ENCODE results near the gene ZFP64. TPM values are rescaled to one million over a fixed set of nuclear protein-coding genes. Genes with fewer than 3 reads are reported as not detected.

Gene ZFP64
- total RNA-seq, 5 donors from 2014 or later (not counting 1 experiment from before 2014, with no cell fraction given) = 8.1 to 12.1 (median 11.7) TPM

- H3K4me1 ChIP-seq (ENCODE audit: control insufficient read depth in 1 of 2, extremely low read depth in 1 of 2, insufficient read depth in 2 of 2, low read length in 2 of 2) = no peaks in the 10 kb centered on the region
- ATAC-seq (replicated peaks in 1 of 4) (no peak), DNase-seq (no peak)
- H3K4me3 ChIP-seq (ENCODE audit: control insufficient read depth in 1 of 2, extremely low read depth in 1 of 2, low read length in 1 of 2) = no peak overlapping the region
- no peak overlapping the region for H3K27ac ChIP-seq (ENCODE audit: low read length)
- CTCF ChIA-PET = no interaction called here
- 100% methylated on average over 1 of the region's 4 CpGs for WGBS (ENCODE audit: insufficient coverage)
- Mint-ChIP-seq H3K4me1 (peaks cover 0 to 8% (median 0%) of the 10 kb centered on the region in 3 donors), H3K9me3 (peaks cover 0 to 2% (median 0%) of the 10 kb centered on the region in 3 donors), H3K27ac (no peak overlapping the region), H3K4me3 (no peak overlapping the region), H3K27me3 (no peaks in the 10 kb centered on the region), H3K36me3 (peaks cover 48% of the 10 kb centered on the region)
- no peaks in the 10 kb centered on the region for H3K27me3 ChIP-seq (replicated peaks in 1 of 2; ENCODE audit: control insufficient read depth in 2 of 2, extremely low read depth in 1 of 2, insufficient read depth in 2 of 2, low read length in 1 of 2)
- POLR2A ChIA-PET = interaction anchor here in 1 of 2 donors (0.5 kb wide), 1 partner anchor 194 kb away, joined by 5 read pairs; no protein-coding TSS in a partner anchor
- peaks cover 0 to 33% of the 10 kb centered on the region in 2 donors for H3K36me3 ChIP-seq (ENCODE audit: control insufficient read depth in 2 of 2, extremely low read depth in 1 of 2, insufficient read depth in 1 of 2, low read length in 1 of 2)
- H3K9me3 ChIP-seq = no peaks in the 10 kb centered on the region
Measured at GRCh38 chr20:52167232-52167840, 24.2 kb downstream of the ZFP64 start.

GRCh38 chr20:52166150-52166549, 25.4 kb downstream of the ZFP64 start:
- no peak overlapping the region for H3K4me3 ChIP-seq (ENCODE audit: control insufficient read depth in 1 of 2, extremely low read depth in 1 of 2, low read length in 1 of 2)
- ChIA-PET POLR2A (no interaction called here), CTCF (interaction anchor here in 1 of 2 donors (0.6 kb wide), 1 partner anchor 1179 kb away, joined by 3 read pairs; no protein-coding TSS in a partner anchor)
- no peaks in the 10 kb centered on the region for H3K9me3 ChIP-seq
- peaks cover 0 to 2% (median 0%) of the 10 kb centered on the region in 3 donors for H3K9me3 Mint-ChIP-seq
- no peaks in the 10 kb centered on the region for H3K27me3 ChIP-seq (replicated peaks in 1 of 2; ENCODE audit: control insufficient read depth in 2 of 2, extremely low read depth in 1 of 2, insufficient read depth in 2 of 2, low read length in 1 of 2)
- peaks cover 1 to 33% of the 10 kb centered on the region in 2 donors for H3K36me3 ChIP-seq (ENCODE audit: control insufficient read depth in 2 of 2, extremely low read depth in 1 of 2, insufficient read depth in 1 of 2, low read length in 1 of 2)
- H3K27ac Mint-ChIP-seq = no peak overlapping the region
- H3K4me3 Mint-ChIP-seq = no peak overlapping the region
- H3K4me1 ChIP-seq (ENCODE audit: control insufficient read depth in 1 of 2, extremely low read depth in 1 of 2, insufficient read depth in 2 of 2, low read length in 2 of 2) = no peaks in the 10 kb centered on the region
- no peaks in the 10 kb centered on the region for H3K27me3 Mint-ChIP-seq
- no peak for ATAC-seq (replicated peaks in 1 of 4)
- no peak overlapping the region for H3K27ac ChIP-seq (ENCODE audit: low read length)
- peaks cover 46% of the 10 kb centered on the region for H3K36me3 Mint-ChIP-seq
- no peak for DNase-seq
- peaks cover 0 to 8% (median 0%) of the 10 kb centered on the region in 3 donors for H3K4me1 Mint-ChIP-seq
- WGBS (ENCODE audit: insufficient coverage) = no CpG with 5 or more reads among the region's 1 CpG

- 100% methylated on average over 2 of the region's 9 CpGs for WGBS (ENCODE audit: insufficient coverage)
- H3K9me3 ChIP-seq = no peaks in the 10 kb centered on the region
- H3K4me1 Mint-ChIP-seq = no peaks in the 10 kb centered on the region
- no peak for DNase-seq
- no peaks in the 10 kb centered on the region for H3K27me3 Mint-ChIP-seq
- H3K27me3 ChIP-seq (replicated peaks in 1 of 2; ENCODE audit: control insufficient read depth in 2 of 2, extremely low read depth in 1 of 2, insufficient read depth in 2 of 2, low read length in 1 of 2) = no peaks in the 10 kb centered on the region
- no peak for ATAC-seq (replicated peaks in 1 of 4)
- H3K36me3 ChIP-seq (ENCODE audit: control insufficient read depth in 2 of 2, extremely low read depth in 1 of 2, insufficient read depth in 1 of 2, low read length in 1 of 2) = peaks cover 21 to 53% of the 10 kb centered on the region in 2 donors
- CTCF ChIA-PET = no interaction called here
- H3K27ac ChIP-seq (ENCODE audit: low read length) = no peak overlapping the region
- no peak overlapping the region for H3K4me3 Mint-ChIP-seq
- no peaks in the 10 kb centered on the region for H3K4me1 ChIP-seq (ENCODE audit: control insufficient read depth in 1 of 2, extremely low read depth in 1 of 2, insufficient read depth in 2 of 2, low read length in 2 of 2)
- H3K4me3 ChIP-seq (ENCODE audit: control insufficient read depth in 1 of 2, extremely low read depth in 1 of 2, low read length in 1 of 2) = no peak overlapping the region
- POLR2A ChIA-PET = no interaction called here
- H3K9me3 Mint-ChIP-seq = peaks cover 0 to 4% (median 0%) of the 10 kb centered on the region in 3 donors
- peaks cover 72% of the 10 kb centered on the region for H3K36me3 Mint-ChIP-seq
- H3K27ac Mint-ChIP-seq = no peak overlapping the region
Measured at GRCh38 chr20:52160621-52161204, 30.9 kb downstream of the ZFP64 start.

GRCh38 chr20:52160049-52160570, 31.5 kb downstream of the ZFP64 start:
- H3K4me1 Mint-ChIP-seq = no peaks in the 10 kb centered on the region
- peaks cover 0 to 4% (median 0%) of the 10 kb centered on the region in 3 donors for H3K9me3 Mint-ChIP-seq
- DNase-seq (no peak), ATAC-seq (replicated peaks in 1 of 4) (no peak)
- Histone ChIP-seq H3K27ac (ENCODE audit: low read length) (no peak overlapping the region), H3K36me3 (ENCODE audit: control insufficient read depth in 2 of 2, extremely low read depth in 1 of 2, insufficient read depth in 1 of 2, low read length in 1 of 2) (peaks cover 21 to 50% of the 10 kb centered on the region in 2 donors), H3K4me3 (ENCODE audit: control insufficient read depth in 1 of 2, extremely low read depth in 1 of 2, low read length in 1 of 2) (no peak overlapping the region), H3K27me3 (replicated peaks in 1 of 2; ENCODE audit: control insufficient read depth in 2 of 2, extremely low read depth in 1 of 2, insufficient read depth in 2 of 2, low read length in 1 of 2) (no peaks in the 10 kb centered on the region), H3K9me3 (no peaks in the 10 kb centered on the region), H3K4me1 (ENCODE audit: control insufficient read depth in 1 of 2, extremely low read depth in 1 of 2, insufficient read depth in 2 of 2, low read length in 2 of 2) (no peaks in the 10 kb centered on the region)
- WGBS (ENCODE audit: insufficient coverage) = 100% methylated on average over 8 of the region's 18 CpGs
- POLR2A ChIA-PET = no interaction called here
- no peak overlapping the region for H3K4me3 Mint-ChIP-seq
- H3K36me3 Mint-ChIP-seq = peaks cover 69% of the 10 kb centered on the region
- no peaks in the 10 kb centered on the region for H3K27me3 Mint-ChIP-seq
- no peak overlapping the region for H3K27ac Mint-ChIP-seq
- CTCF ChIA-PET = interaction anchor here in 1 of 2 donors (0.6 kb wide), 1 partner anchor 32 kb away, joined by 3 read pairs; no protein-coding TSS in a partner anchor

- no peaks in the 10 kb centered on the region for H3K4me1 ChIP-seq (ENCODE audit: control insufficient read depth in 1 of 2, extremely low read depth in 1 of 2, insufficient read depth in 2 of 2, low read length in 2 of 2)
- DNase-seq (no peak), ATAC-seq (replicated peaks in 1 of 4) (no peak)
- no CpG with 5 or more reads among the region's 1 CpG for WGBS (ENCODE audit: insufficient coverage)
- Mint-ChIP-seq H3K27ac (no peak overlapping the region), H3K4me3 (no peak overlapping the region), H3K27me3 (no peaks in the 10 kb centered on the region), H3K9me3 (peaks cover 0 to 4% (median 0%) of the 10 kb centered on the region in 3 donors), H3K4me1 (no peaks in the 10 kb centered on the region), H3K36me3 (peaks cover 58% of the 10 kb centered on the region)
- no peak overlapping the region for H3K4me3 ChIP-seq (ENCODE audit: control insufficient read depth in 1 of 2, extremely low read depth in 1 of 2, low read length in 1 of 2)
- H3K36me3 ChIP-seq (ENCODE audit: control insufficient read depth in 2 of 2, extremely low read depth in 1 of 2, insufficient read depth in 1 of 2, low read length in 1 of 2) = peaks cover 24 to 32% of the 10 kb centered on the region in 2 donors
- no peak overlapping the region for H3K27ac ChIP-seq (ENCODE audit: low read length)
- ChIA-PET POLR2A (no interaction called here), CTCF (interaction anchor here in 1 of 2 donors (0.6 kb wide), 1 partner anchor 931 kb away, joined by 3 read pairs; no protein-coding TSS in a partner anchor)
- no peaks in the 10 kb centered on the region for H3K27me3 ChIP-seq (replicated peaks in 1 of 2; ENCODE audit: control insufficient read depth in 2 of 2, extremely low read depth in 1 of 2, insufficient read depth in 2 of 2, low read length in 1 of 2)
- H3K9me3 ChIP-seq = no peaks in the 10 kb centered on the region
Measured at GRCh38 chr20:52154575-52154974, 37.0 kb downstream of the ZFP64 start.

- CTCF ChIA-PET = no interaction called here
- ATAC-seq (replicated peaks in 1 of 4) (no peak), DNase-seq (no peak)
- POLR2A ChIA-PET = no interaction called here
- Mint-ChIP-seq H3K9me3 (peaks cover 0 to 4% (median 0%) of the 10 kb centered on the region in 3 donors), H3K4me3 (no peak overlapping the region), H3K36me3 (peaks cover 54% of the 10 kb centered on the region), H3K4me1 (no peaks in the 10 kb centered on the region), H3K27me3 (no peaks in the 10 kb centered on the region), H3K27ac (no peak overlapping the region)
- Histone ChIP-seq H3K4me3 (ENCODE audit: control insufficient read depth in 1 of 2, extremely low read depth in 1 of 2, low read length in 1 of 2) (no peak overlapping the region), H3K27ac (ENCODE audit: low read length) (no peak overlapping the region), H3K36me3 (ENCODE audit: control insufficient read depth in 2 of 2, extremely low read depth in 1 of 2, insufficient read depth in 1 of 2, low read length in 1 of 2) (peaks cover 20 to 26% of the 10 kb centered on the region in 2 donors), H3K9me3 (no peaks in the 10 kb centered on the region), H3K4me1 (ENCODE audit: control insufficient read depth in 1 of 2, extremely low read depth in 1 of 2, insufficient read depth in 2 of 2, low read length in 2 of 2) (no peaks in the 10 kb centered on the region), H3K27me3 (replicated peaks in 1 of 2; ENCODE audit: control insufficient read depth in 2 of 2, extremely low read depth in 1 of 2, insufficient read depth in 2 of 2, low read length in 1 of 2) (no peaks in the 10 kb centered on the region)
- WGBS (ENCODE audit: insufficient coverage) = 100% methylated on average over 2 of the region's 7 CpGs
Measured at GRCh38 chr20:52153896-52154295, 37.7 kb downstream of the ZFP64 start.

Measured in T-cell (primary cell).